B cell (primary cell): ENCODE results near the gene GOLGA8M. TPM values are rescaled to one million over a fixed set of nuclear protein-coding genes. Genes with fewer than 3 reads are reported as not detected.
"Not testable (repeated sequence)": the region's sequence is repeated elsewhere in the genome, so short reads cannot be mapped to it uniquely, and the experiment has no call there.

ENCODE experiments used
- ATAC-seq: fragments of 200-7000 bp; cut with Tn5 transposase; one replicate; pipeline ENCODE4 v1.10.0; 2021; ENCODE audit warnings: low read depth, mild to moderate bottlenecking, moderate number of reproducible peaks, moderate library complexity
- CTCF ChIA-PET: fragments of 350-600 bp; sonication (Branson Sonifier 250); formaldehyde crosslinking; loops from one replicate; lab custom pipeline; 2021; ENCODE audit warnings: antibody characterized with exemption, inconsistent platforms; lab: Charles Lee
- POLR2A ChIA-PET: fragments of 350-600 bp; sonication (Branson Sonifier 250); formaldehyde crosslinking; loops from one replicate; lab custom pipeline; 2021; ENCODE audit warnings: antibody characterized with exemption; lab: Charles Lee
- DNase-seq: peaks from one replicate; pipeline ENCODE4 v3.0.0; 2013
- H2AFZ ChIP-seq: 2 replicates; pipeline ENCODE4 v1.6.1; 2012; ENCODE audit warnings: mild to moderate bottlenecking, low read depth, low read length; ENCODE audit not compliant: insufficient read depth, poor library complexity, severe bottlenecking
- H3K27ac ChIP-seq, 2 donors: 1 replicate in 1 of 2; 2 replicates in 1 of 2; pipeline ENCODE4 v1.5.1; 2012 to 2013; ENCODE audit warnings: low read length in 2 of 2, mild to moderate bottlenecking in 2 of 2, moderate library complexity in 1 of 2
- H3K27me3 ChIP-seq, 4 experiments: fragments of 200-600 bp in 1 of 4; sonication (generic) in 1 of 4; replicated peaks in 1 of 4; 1 replicate in 2 of 4; 2 replicates in 2 of 4; pipeline versions ENCODE4 v1.6.1 to v1.7.0; 2013 to 2016; ENCODE audit warnings: low read length in 3 of 4, mild to moderate bottlenecking in 2 of 4, mixed read lengths in 1 of 4, moderate library complexity in 1 of 4; ENCODE audit not compliant: insufficient read depth in 4 of 4, control insufficient read depth in 3 of 4; ENCODE audit errors: control extremely low read depth in 1 of 4
- H3K36me3 ChIP-seq, 2 experiments: replicated peaks in 1 of 2; 1 replicate in 1 of 2; 2 replicates in 1 of 2; pipeline versions ENCODE4 v1.6.1 to v1.7.1; 2013; ENCODE audit warnings: low read length in 1 of 2; ENCODE audit not compliant: insufficient read depth in 2 of 2, control insufficient read depth in 1 of 2; ENCODE audit errors: control extremely low read depth in 1 of 2, extremely low read depth in 1 of 2
- H3K4me1 ChIP-seq, 2 donors: fragments of 200-600 bp in 1 of 2; sonication (generic) in 1 of 2; 1 replicate in 1 of 2; 2 replicates in 1 of 2; pipeline versions ENCODE4 v1.5.1 to v1.6.1; 2013 to 2017; ENCODE audit warnings: low read length in 2 of 2; ENCODE audit not compliant: control insufficient read depth in 2 of 2, insufficient read depth in 2 of 2
- H3K4me2 ChIP-seq: replicated peaks from 2 replicates; pipeline ENCODE3; 2012; ENCODE audit warnings: mild to moderate bottlenecking, low read depth, low read length; ENCODE audit not compliant: poor library complexity, severe bottlenecking
- H3K4me3 ChIP-seq, 5 experiments: fragments of 200-600 bp in 1 of 5; sonication (generic) in 1 of 5; 1 replicate in 3 of 5; 2 replicates in 2 of 5; pipeline versions ENCODE4 v1.5.1 to v1.7.0; 2011 to 2016; ENCODE audit warnings: low read length in 4 of 5, mild to moderate bottlenecking in 4 of 5, low read depth in 2 of 5, control low read depth in 1 of 5, moderate library complexity in 1 of 5; ENCODE audit not compliant: insufficient read depth in 1 of 5; ENCODE audit errors: control extremely low read depth in 1 of 5, extremely low read depth in 1 of 5
- H3K79me2 ChIP-seq: fragments of 200-600 bp; sonication (generic); one replicate; pipeline ENCODE4 v1.6.0; 2016; ENCODE audit warnings: low read length; ENCODE audit not compliant: control insufficient read depth, insufficient read depth
- H3K9ac ChIP-seq: fragments of 200-600 bp; sonication (generic); 2 replicates; pipeline ENCODE4 v1.6.1; 2017; ENCODE audit warnings: mild to moderate bottlenecking, low read length, moderate library complexity
- H3K9me3 ChIP-seq, 3 donors: one replicate each; pipeline versions ENCODE4 v1.6.1 to v1.7.1; 2013; ENCODE audit warnings: low read length in 2 of 3; ENCODE audit not compliant: control insufficient read depth in 2 of 3, insufficient read depth in 1 of 3; ENCODE audit errors: control extremely low read depth in 1 of 3
- H4K20me1 ChIP-seq: 2 replicates; pipeline ENCODE4 v1.6.0; 2012; ENCODE audit warnings: mild to moderate bottlenecking, low read length; ENCODE audit not compliant: insufficient read depth, control insufficient read depth, poor library complexity, severe bottlenecking
- H3K27ac Mint-ChIP-seq: one replicate; pipeline ENCODE4 v1.8.0; 2021; ENCODE audit warnings: mixed read lengths
- H3K27me3 Mint-ChIP-seq: one replicate; pipeline ENCODE4 v1.8.0; 2021; ENCODE audit warnings: mixed read lengths
- H3K4me1 Mint-ChIP-seq: one replicate; pipeline ENCODE4 v1.8.0; 2021; ENCODE audit warnings: mixed read lengths
- H3K4me3 Mint-ChIP-seq: one replicate; pipeline ENCODE4 v1.8.0; 2021; ENCODE audit warnings: mixed read lengths
- H3K9me3 Mint-ChIP-seq: one replicate; pipeline ENCODE4 v1.8.0; 2022; ENCODE audit warnings: mixed read lengths; ENCODE audit not compliant: insufficient read depth
- WGBS: methylation state at CpG from one replicate; pipeline ENCODE4 v1.1.5; 2013; ENCODE audit warnings: missing lambda C conversion rate; ENCODE audit not compliant: insufficient coverage; 5-methylcytosine and 5-hydroxymethylcytosine counted together
- intact Hi-C: fragments of 100-400 bp; cut with micrococcal nuclease; formaldehyde crosslinking; loops from one replicate; pipeline ENCODE4 v1.10.0; 2022
- polyA plus RNA-seq: library from polyadenylated mRNA; depleted of rRNA; stranded (reverse); fragments of >200 nt; gene quantifications from 2 replicates; pipeline ENCODE4 v1.2.3, GENCODE V29; 2012
- total RNA-seq, 2 donors: library from RNA; stranded (reverse); fragments of 120-200 nt in 1 of 2; gene quantifications; 1 replicate in 1 of 2; 2 replicates in 1 of 2; pipeline versions ENCODE4 v1.2.3 to v1.2.4, GENCODE V29; 2013 to 2022

The GOLGA8M gene
- total and polyA plus RNA-seq, 2 donors (not counting 1 experiment from before 2014, with no cell fraction given) = 0.28 to 1.3 TPM

GRCh38 chr15:28672122-28672521 is 40.1 kb downstream of the GOLGA8M start:
- H3K9me3 ChIP-seq, H2AFZ ChIP-seq, H4K20me1 ChIP-seq, H3K9ac ChIP-seq, DNase-seq, H3K4me1 Mint-ChIP-seq, H3K4me3 Mint-ChIP-seq, H3K27me3 Mint-ChIP-seq, H3K9me3 Mint-ChIP-seq, intact Hi-C loops, H3K36me3 ChIP-seq, ATAC-seq, CTCF ChIA-PET, H3K4me2 ChIP-seq, H3K79me2 ChIP-seq, H3K4me1 ChIP-seq, POLR2A ChIA-PET, H3K27ac ChIP-seq, H3K27ac Mint-ChIP-seq, H3K4me3 ChIP-seq, H3K27me3 ChIP-seq: not testable (repeated sequence)
- no CpG with 5 or more reads among the region's 3 CpGs for WGBS

GRCh38 chr15:28666402-28666801 is 45.8 kb downstream of the GOLGA8M start:
- ATAC-seq, POLR2A ChIA-PET, H3K4me3 Mint-ChIP-seq, H3K27me3 ChIP-seq, H3K27ac Mint-ChIP-seq, H3K27ac ChIP-seq, H3K4me1 ChIP-seq, intact Hi-C loops, H3K36me3 ChIP-seq, H3K4me3 ChIP-seq, H2AFZ ChIP-seq, H4K20me1 ChIP-seq, H3K9me3 Mint-ChIP-seq, H3K9ac ChIP-seq, DNase-seq, H3K27me3 Mint-ChIP-seq, CTCF ChIA-PET, H3K4me1 Mint-ChIP-seq, H3K79me2 ChIP-seq, H3K9me3 ChIP-seq, H3K4me2 ChIP-seq: not testable (repeated sequence)
- WGBS = no CpG with 5 or more reads among the region's 4 CpGs

GRCh38 chr15:28664575-28664974 is 47.6 kb downstream of the GOLGA8M start:
- H3K27ac ChIP-seq, H3K27me3 ChIP-seq, H2AFZ ChIP-seq, H3K36me3 ChIP-seq, CTCF ChIA-PET, H3K4me2 ChIP-seq, H3K4me3 ChIP-seq, DNase-seq, H3K27me3 Mint-ChIP-seq, H3K27ac Mint-ChIP-seq, H4K20me1 ChIP-seq, H3K79me2 ChIP-seq, ATAC-seq, POLR2A ChIA-PET, H3K4me1 Mint-ChIP-seq, H3K9ac ChIP-seq, H3K4me1 ChIP-seq, H3K9me3 ChIP-seq, intact Hi-C loops, H3K9me3 Mint-ChIP-seq, H3K4me3 Mint-ChIP-seq: not testable (repeated sequence)
- WGBS = no CpG with 5 or more reads among the region's 6 CpGs

- H2AFZ ChIP-seq, H3K27ac Mint-ChIP-seq, H3K27me3 ChIP-seq, ATAC-seq, H3K4me3 ChIP-seq, intact Hi-C loops, H3K4me2 ChIP-seq, H3K4me1 Mint-ChIP-seq, H3K9me3 Mint-ChIP-seq, H4K20me1 ChIP-seq, POLR2A ChIA-PET, H3K79me2 ChIP-seq, H3K4me3 Mint-ChIP-seq, H3K4me1 ChIP-seq, H3K9ac ChIP-seq, H3K9me3 ChIP-seq, H3K27me3 Mint-ChIP-seq, CTCF ChIA-PET, H3K27ac ChIP-seq, DNase-seq, H3K36me3 ChIP-seq: not testable (repeated sequence)
- WGBS = no CpG with 5 or more reads among the region's 11 CpGs
These were observed 48.5 kb downstream of the GOLGA8M start for GRCh38 chr15:28663717-28664116.
